Activated CD8-positive, alpha-beta memory T cell treated with anti-CD3 and anti-CD28 coated beads, Interleukin-2, amount 50 U/mL, for 4 hours (primary cell): ENCODE data around the gene ALDH1B1.
"Not testable (repeated sequence)": the region's sequence is repeated elsewhere in the genome, so short reads cannot be mapped to it uniquely, and the experiment has no call there.

Experiments
- DNase-seq: peaks from one replicate; pipeline ENCODE4 v3.0.0-alpha.2; 2020

ALDH1B1 gene

DNA sequence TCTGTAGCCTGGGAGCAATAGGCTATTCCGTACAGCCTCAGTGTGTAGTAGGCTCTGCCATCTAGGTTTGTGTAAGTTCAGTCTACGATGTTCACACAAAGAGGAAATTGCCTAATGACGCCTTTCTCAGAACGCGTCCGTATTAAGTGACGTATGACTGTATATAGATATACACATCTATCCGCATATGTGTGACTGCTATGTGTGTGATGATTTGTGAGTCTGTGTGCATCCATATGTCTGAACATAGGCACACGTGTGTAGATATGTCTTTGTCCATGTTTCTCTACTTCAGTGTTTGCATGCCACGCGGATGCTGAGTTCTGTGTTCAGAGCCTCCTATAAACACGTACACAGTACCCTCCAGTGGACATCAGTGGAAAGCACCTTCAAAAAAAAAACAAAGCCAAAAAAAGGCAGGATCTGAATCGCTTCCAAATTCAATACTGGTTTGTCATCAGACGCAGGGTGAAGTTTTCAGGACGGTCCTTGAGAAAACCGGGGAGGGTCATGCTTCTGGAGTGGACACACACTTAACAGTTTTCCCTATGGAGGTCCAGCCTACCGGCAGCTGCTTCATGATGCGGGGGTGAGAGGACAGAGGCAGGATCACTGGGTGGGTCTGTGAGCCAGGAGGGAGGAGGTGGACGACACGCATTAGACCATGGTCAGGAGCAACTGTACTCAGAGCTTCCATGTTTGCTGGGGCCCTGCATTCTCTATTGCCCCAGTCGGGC is 29.5 kb upstream of the ALDH1B1 start:
- no peak for DNase-seq

DNA sequence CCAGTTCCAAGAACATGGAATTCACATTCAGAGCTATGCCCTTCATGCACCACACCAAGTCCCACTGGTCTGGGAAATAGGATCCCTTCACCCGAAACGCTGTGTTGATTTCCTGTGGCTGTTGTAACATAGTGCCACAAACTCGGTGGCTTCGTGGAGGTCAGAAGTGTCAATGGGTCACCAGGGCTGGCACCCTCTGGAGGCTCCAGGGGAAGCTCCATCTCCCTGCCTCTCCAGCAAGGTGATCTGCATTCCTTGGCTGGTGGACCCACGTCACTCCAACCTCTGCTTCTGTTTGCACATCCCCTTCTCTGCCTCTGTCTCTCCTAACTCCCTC is 28.9 kb upstream of the ALDH1B1 start:
- DNase-seq, result no peak

DNA sequence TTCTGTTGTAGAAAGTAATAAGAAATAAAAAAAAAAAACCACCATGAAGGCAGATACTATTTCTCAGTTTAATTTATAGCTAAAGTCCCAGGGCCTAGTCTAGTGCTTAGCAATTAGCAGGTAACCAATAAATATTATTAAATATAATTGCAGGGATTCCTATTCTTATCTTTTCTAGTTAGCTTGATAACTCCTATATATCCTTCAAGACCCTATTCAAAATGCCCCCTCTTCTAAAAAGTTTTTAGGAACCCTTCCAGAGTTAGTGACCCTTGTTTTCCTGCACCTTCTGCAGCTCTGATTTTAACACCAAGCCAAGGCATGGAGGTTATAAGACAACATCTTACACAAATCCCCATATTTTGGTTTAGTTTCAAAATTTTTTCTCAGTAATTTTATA is 24.6 kb upstream of the ALDH1B1 start:
- DNase-seq, result no peak

DNA sequence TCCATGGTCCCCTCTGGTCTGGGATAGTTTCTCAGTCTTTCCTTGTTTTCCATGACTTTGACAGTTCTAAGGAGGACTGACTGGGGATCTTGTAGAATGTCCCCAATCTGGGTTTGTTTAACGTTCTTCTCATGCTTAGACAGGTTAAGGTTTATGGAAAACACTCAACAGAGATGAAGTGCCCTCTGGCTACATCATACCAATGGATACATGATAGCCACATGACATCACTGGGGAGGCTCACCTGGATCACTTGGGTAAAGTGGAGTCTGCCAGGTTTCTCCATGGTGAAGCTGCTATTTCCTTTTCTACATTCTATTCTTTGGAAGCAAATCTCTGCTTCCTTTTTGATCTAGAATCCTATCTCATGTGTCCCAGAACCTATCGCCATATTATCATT is 23.8 kb upstream of the ALDH1B1 start:
- DNase-seq, result no peak

DNA sequence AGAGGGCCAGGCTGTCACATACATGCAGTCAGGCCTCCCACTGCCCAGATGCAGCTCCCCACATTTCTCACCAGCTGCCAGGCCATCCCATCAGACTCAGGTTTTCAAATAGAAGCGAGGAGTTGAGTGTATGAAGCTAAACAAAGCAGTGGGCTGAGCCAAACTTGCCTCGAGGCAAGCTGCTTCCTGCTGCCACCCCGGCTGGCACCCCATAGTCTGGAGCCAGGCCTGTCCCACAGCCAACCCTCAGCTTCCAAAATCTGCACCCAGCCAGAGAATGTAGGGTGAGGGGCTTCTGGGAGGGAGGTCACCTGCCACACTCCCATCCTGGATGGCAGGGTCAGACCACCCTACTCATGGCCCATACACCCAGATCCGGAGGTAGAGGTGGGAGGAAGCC is 22.3 kb upstream of the ALDH1B1 start:
- no peak for DNase-seq

DNA sequence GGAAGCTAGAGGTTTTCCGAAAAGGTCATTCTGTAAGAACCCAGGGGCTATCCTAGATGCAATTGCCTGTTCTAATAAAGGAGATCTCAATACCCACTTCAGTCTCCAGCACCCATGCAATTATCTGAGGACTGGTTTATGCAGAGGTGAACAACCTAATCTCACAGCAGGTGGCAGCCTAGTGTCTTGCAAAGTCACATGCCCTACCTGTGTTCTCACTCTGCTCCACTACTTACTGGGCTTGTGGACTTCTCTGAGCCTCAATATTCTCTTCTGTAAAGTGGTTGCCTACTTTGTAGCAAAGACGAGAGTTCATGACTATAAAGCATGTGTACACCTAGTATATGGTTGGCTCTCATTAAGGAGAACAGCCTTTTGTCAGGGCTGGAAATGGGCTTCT is 21.0 kb upstream of the ALDH1B1 start:
- no peak for DNase-seq

DNA sequence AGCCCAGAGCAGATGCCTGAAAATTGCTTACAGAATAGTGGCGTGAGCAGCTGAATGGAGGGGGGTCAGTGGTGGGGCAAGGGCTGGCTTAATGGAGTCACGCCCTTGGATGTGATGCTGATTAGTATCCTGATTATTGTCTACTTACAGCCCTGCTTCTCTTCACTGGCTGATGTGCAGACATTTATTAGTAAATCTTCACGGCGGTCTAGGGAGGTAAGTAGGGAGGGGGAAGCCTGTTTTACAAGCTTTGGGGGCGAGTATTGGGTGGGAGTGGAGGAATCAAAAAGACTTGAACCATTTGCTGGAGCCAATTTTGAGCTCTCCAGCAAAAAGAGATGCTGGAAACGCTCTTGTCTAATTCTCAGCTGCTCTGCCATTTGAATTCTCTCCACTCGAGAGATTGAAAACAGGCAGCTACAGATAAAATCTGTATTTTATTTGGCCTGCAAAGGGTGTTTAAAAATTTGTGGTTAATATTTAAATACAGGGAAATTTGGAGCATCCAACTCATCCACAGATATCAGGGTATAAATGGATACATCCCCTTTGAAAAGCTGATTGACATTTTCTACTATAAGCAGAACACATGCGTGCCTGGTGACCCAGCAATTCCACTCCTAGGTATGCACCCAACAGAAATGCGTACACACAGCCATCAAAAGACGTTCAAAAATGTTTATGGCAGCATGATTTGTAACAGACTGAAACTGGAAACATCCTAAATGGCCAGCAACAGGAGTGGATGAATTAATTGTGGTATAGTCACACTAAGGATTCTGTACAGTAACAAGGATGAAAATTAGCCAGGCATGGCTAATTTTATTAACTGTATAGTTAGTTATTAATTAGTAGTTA is 19.5 kb upstream of the ALDH1B1 start:
- DNase-seq, result no peak

DNA sequence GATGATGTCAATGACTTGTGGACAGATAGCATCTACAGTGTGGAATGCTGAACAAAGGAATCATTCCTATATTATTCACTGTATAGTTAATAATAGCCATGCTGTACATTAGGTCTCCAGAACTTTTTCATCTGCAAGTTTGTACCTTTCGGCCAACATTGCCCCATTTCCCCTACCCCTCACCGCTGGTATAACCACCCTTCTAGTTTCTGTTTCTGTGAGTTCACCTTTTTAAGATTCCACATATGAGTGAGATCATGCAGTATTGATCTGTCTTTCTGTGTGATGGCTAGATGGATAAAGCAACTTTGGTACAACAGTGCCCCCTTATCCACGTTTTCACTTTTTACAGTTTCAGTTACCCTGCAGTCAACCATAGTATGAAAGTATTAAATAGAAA is 18.8 kb upstream of the ALDH1B1 start:
- no peak for DNase-seq

DNA sequence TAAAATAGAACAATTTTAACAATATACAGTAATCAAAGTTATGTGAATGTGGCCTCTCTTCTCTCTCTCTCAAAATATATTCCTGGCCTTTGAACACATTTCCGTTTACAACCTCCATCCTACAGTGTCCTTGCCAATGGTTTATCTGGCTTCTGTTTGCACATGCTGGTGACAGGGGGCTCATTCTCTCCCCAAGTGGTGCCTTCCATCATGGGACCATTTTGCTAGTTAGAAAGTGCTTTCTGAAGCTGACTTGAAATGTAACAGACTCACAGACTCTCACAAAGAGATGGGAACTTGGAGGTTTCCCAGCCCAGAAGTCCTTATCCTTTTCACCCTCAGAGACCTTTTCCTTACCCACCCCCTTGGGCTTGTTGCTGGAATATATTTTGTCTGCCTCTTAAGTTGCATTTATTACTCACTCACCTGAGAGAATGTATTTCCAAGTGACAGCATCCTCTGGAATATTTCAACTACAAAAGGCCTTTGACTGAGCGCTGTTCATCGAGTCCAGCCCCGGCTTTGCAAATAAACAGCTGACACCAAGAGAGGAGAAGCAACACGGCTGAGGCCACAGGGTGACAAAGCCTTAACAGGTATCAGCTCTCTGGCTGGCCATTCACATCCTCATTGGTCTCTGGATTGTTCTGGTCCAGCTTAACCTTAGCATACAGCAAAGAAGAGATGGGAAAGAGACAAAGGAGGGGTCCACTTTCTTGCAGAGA is 17.5 kb upstream of the ALDH1B1 start:
- DNase-seq, result no peak

DNA sequence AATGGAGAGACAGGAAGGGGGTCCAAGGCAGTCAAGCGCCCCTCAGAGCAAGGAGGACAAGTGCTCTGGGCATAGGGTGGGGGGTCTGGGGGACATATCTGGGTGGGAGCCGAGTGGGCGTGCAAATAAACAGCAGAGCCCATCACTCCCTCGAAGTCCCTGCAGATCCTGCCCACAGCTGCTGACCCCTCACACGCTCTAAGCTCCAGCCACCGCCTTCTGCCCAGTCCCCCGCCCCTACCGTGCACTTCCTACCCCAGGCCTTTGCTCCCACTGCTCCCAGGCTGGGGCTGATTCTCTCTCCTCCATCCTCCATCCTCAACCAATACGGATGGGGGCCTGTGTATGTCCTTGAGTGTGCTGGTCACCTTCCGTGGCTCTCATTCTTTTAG is 16.9 kb upstream of the ALDH1B1 start:
- DNase-seq, result no peak

DNA sequence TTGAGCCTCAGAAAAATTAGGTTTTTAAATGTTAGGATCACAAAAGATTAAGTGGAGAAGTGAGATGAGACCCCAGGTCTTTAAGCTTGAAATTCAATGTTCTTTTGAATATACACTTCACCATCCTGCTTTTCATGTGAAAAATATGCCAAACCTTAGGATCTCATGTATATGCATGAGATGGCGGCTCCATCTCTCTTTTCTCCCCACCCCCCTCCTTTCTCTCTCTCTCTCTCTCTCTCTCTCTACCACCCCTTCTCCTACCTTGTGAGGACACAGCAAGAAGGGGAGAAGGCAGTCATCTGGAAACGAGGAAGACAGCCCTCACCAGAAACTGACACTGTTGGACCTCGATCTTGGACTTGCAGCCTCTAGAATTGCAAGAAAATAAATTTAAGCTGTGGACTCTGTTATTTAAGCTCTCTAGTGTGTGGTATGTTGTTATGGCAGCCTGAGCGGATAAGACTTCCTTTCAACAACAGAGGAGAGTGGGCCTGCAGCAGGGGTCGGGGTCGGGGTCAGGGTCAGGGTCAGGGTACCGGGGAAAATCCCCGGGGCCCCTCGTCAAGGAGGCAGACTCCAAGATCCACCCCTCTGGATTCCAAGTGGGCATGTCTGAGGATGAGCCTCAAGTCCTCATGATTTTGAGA is 16.4 kb upstream of the ALDH1B1 start:
- DNase-seq, result no peak

DNA sequence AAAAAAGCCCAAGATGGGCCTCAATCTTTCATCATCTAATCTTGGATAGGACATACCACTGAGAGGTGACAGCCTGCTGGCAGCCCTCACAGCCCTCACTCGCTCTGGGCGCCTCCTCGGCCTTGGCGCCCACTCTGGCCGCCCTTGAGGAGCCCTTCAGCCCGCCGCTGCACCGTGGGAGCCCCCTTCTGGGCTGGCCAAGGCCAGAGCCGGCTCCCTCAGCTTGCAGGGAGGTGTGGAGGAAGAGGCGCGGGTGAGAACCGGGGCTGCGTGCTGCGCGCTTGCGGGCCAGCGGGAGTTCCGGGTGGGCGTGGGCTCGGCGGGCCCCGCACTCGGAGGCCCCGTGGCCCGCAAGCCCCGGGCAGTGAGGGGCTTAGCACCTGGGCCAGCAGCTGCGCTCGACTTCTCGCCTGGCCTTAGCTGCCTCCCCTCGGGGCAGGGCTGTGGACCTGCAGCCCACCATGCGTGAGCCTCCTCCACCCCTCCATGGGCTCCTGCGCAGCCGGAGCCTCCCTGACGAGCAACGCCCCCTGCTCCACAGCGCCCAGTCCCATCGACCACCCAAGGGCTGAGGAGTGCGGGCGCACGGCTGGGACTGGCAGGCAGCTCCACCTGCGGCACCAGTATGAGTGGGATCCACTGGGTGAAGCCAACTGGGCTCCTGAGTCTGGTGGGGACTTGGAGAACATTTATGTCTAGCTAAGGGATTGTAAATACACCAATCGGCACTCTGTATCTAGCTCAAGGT is 15.0 kb upstream of the ALDH1B1 start:
- not testable (repeated sequence) for DNase-seq

DNA sequence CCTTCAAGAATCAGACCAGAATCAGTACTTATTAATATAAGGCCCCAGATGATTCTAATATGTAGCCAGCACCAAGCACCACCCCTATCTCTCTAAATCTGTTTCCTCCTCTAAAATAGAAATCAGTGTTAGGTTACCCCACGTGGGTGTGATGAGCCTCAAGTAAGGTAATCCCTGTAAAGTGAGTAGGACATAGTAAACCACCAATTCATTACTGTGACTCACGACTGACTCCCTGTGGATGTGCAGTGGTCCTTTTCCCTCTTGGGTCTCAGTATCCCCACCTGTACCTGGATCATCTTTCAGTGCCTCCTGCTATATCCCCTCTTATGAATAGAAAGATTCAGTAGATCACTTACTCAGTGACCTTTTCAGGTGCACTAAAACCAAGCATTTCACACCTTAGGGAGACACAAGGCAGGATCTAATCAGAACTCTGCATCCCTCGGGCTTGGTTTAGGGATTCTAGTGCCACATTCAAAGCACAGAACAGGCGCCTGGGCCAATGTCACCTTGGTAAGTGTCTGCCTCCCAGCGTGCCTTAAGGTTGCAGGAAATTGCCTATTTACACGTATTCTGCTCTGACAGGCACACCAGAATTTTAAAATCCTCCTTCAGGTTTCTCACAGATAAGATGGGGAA is 12.2 kb upstream of the ALDH1B1 start:
- no peak for DNase-seq

DNA sequence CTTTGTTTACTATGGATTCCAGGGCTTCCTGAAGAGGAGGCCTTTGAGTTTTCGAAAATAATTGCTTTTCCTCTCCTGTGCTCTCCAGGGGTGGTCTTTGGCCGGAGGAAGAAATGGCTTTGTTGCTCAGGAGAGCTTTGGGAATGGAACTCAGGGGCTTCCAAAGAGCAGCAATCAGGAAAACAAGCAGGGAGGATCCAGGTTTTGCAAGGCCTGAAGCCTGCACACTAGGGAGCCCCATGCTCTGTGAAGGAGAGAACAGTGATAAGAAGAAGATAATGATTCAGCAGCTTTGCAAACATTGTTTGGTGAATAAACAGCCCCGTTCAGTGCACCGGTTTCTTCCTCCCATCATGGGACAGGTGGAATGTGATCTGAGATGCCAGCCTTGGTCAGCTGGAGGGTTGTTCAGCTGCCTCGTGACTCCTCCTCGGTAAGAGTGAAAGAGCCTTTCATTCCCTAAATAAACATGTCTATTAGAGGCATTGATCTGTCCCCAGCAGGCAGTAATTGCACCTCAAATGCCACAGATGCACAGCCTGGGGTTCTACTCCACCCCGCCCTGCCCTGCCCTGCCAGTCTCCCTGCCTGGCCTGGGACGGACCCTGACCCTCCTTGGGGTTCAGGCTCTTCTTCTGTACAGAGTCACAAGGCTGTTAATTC is 11.5 kb upstream of the ALDH1B1 start:
- DNase-seq, result no peak

DNA sequence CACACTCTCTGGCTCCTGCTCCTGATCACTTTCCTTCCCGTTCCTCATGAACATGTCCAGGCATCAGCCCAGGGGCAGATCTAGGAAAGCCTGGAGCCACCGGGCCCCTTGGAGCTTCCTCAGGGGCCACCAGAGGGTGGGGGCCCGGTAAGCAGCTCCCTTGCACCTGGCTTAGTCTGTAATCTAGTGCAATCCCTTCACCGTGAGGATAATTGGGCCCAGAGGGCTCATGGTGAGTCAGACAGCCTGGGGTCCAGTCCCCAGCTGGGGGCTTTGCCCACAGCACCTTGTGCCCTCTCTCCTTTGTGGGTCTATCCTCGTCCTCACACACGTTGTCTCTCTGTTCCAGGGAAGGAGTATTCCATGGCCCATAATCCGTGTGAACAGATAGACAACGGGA is 10.4 kb upstream of the ALDH1B1 start:
- DNase-seq, result no peak

DNA sequence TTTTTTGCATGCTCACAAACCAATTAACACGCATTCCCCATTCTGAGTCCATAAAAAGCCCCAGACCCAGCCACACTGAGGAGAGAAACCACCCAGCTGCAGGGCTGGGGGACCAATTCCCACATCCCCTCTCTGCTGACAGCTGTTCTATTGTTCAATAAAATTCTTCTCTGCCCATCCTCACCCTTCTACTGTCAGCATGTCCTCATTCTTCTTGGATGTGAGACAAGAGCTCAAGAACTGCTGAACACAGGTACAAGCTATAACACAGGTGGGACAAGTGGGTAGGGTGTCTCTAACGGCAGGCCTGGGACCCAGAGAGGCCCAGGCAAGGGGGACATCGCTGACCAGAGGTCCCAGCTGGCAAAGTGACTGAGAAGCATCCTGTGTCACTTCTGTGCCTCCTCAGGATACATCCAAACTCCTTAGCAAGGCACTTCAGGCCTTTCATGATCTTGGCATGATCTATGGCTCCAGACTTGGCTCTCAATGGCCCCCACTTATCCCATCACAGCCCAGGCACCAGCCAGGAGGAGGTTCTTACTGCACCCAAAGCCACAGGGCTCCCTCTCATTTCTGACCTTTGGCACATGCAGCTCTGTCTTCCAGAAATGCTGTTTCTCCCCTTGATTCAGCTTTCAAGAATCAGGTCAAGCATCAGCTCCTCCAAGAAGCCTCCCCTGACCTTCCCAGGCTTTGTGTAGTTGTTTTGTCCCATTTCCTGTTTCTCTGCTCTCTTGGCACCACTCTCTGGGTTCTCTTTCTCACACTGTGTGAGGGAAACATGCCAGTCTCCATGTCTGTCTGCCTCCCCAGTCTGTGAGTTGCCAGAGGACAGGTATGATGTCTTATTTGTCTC is 7.3 kb upstream of the ALDH1B1 start:
- DNase-seq, result no peak

DNA sequence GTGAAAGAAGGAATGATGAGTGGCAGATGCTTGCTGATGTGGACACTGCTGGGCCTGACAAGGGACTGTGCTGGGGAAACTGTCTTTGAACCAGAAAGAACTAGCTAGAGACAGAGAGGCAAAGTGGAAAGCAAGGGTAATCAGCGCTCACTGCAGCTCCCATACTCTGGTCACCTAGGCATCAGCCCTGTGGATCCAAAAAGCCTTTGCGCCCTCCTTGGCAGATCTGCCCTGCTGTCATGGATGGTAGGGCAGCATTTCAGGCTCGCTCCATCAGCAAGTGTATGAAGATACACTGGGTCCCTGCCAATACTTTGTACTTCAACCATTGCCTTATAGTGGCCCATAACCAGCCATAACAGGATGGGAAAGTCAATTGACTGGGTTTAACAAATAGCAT is 6.6 kb upstream of the ALDH1B1 start:
- DNase-seq, result no peak

DNA sequence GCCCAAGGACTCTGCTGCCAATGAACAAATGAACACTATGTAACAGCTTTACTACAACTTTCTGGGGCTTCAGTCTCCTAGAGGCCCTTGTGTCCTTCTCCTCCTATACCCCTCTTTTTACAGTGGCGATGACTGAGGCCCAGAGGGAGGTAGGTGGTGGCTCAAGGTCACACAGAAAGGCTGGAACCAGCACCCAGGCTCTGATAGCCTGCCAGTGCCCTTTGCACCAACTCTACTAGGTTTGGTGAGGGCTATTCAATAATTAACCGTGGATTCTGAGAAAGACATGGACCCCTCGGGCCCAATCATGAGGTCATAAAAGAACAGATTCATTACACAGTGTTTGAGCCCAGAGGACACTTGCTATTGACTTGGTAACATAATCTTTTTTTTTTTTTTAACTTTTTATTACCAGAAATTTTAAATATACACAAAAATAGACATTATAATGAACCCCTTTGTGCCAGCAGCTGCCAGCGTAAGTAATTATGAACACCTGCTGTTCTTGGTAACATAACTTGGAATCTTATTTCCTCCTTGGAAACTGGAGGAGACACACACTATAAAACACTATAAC is 6.1 kb upstream of the ALDH1B1 start:
- DNase-seq, result no peak

DNA sequence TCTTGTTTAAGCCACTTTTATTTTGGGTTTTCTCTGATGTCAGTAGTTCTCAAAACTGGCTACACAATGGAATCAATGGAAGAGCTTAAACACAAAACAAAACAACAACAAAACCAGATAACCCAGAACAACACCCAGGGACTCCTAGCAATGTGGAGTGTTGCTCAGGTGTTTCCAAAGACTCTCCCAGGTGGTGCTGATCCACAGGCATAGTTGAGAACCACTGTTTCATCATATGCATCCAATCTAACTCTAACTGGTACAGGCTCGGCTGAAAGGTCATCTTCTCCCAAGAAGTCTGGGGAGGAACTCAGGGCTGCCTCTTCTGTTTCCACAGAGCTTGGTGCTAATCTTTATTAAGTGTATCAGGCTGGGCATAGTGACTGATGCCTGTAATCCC is 5.4 kb upstream of the ALDH1B1 start:
- no peak for DNase-seq

DNA sequence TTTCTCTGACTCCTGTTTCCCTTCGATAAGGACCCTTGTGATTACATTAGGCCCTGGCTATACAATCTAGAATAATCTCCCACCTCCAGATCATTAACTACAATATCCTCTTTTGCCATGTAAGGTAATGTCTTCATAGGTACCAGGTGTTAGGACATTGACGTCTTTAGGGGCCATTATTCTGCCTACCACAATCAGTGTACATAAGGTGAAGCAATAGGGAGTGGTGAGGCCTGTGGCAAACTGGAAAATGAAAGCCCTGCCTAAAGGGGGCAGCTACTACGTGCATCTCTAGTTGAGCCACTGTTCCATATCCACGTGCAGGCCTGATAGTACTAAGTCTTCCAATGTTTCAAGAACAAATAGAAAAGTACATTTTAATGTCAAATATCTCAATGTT is 4.8 kb upstream of the ALDH1B1 start:
- DNase-seq, result no peak
